Measurements from ENCODE around the gene CST6. TPM values are rescaled to one million over a fixed set of nuclear protein-coding genes. Genes with fewer than 3 reads are reported as not detected.
A peak's percentile ranks its signal among the peaks of the same experiment; 100 is the strongest.

The CST6 gene
- total and polyA plus RNA-seq, 2 of the 13 experiments (the other 11 are each of a cell fraction or from before 2014, with no cell fraction given): not detected

DNA sequence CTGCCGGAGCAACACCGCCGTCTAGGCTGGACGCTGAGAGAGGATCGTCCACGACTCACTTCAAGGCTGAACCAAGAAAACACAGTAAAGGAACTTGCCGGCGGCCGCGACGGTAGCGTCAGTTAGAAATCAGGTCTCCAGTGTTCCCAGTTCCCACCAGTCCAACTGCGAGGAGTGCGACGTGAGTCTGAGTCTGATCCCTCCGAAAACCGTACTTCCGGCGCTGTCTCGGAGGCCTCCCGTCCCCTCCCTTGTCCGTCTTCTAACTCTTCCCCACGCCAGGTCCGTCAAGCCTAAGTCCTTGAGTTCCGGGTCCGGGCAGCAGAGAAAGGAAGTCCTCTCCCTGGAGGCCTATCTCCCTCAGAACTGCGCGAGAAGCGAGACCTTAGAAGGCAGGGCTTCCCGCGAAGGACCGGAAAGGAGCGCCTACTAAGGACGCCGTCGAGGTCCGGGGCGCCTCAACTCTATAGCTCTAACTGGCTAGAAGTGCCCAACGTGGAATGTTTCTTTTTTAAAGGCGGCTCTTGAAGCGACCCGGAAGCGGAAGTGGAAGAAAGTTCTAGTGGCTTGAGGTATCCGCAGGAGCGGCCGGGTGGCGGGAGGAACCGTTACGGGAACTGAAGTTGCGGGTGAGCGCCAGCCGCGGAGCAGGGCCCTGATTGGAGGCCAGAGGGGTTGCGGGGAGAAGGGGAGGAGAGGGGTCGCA, 9.7 kb upstream of the CST6 start, which contains the start of the genes BANF1 and EIF1AD (continued):
- TF ChIP-seq, protein P1, sequence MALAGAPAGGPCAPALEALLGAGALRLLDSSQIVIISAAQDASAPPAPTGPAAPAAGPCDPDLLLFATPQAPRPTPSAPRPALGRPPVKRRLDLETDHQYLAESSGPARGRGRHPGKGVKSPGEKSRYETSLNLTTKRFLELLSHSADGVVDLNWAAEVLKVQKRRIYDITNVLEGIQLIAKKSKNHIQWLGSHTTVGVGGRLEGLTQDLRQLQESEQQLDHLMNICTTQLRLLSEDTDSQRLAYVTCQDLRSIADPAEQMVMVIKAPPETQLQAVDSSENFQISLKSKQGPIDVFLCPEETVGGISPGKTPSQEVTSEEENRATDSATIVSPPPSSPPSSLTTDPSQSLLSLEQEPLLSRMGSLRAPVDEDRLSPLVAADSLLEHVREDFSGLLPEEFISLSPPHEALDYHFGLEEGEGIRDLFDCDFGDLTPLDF (CRISPR knock-in tag; IDR thresholded peaks at IDR 0.05): peak; percentile 55; the same call in 1 of the 2 replicates
- peak; percentile 47; the same call in 1 of the 2 replicates for TF ChIP-seq ZNF841 (CRISPR knock-in tag; IDR thresholded peaks at IDR 0.05; ENCODE audit: borderline replicate concordance)
- no peak for TF ChIP-seq ZMYM2 (CRISPR knock-in tag; IDR thresholded peaks at IDR 0.05)
- TF ChIP-seq NR1H2 (CRISPR knock-in tag; IDR thresholded peaks at IDR 0.05; ENCODE audit: borderline replicate concordance, low read depth): no peak
- TF ChIP-seq, protein P2, sequence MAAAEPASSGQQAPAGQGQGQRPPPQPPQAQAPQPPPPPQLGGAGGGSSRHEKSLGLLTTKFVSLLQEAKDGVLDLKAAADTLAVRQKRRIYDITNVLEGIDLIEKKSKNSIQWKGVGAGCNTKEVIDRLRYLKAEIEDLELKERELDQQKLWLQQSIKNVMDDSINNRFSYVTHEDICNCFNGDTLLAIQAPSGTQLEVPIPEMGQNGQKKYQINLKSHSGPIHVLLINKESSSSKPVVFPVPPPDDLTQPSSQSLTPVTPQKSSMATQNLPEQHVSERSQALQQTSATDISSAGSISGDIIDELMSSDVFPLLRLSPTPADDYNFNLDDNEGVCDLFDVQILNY (CRISPR knock-in tag; conservative IDR thresholded peaks at IDR 0.05): no peak
- TF ChIP-seq NCOR1 (IDR thresholded peaks at IDR 0.05; ENCODE audit: borderline replicate concordance, low read length): peak; percentile 70; the same call in 1 of the 2 replicates
- TF ChIP-seq, protein P3, sequence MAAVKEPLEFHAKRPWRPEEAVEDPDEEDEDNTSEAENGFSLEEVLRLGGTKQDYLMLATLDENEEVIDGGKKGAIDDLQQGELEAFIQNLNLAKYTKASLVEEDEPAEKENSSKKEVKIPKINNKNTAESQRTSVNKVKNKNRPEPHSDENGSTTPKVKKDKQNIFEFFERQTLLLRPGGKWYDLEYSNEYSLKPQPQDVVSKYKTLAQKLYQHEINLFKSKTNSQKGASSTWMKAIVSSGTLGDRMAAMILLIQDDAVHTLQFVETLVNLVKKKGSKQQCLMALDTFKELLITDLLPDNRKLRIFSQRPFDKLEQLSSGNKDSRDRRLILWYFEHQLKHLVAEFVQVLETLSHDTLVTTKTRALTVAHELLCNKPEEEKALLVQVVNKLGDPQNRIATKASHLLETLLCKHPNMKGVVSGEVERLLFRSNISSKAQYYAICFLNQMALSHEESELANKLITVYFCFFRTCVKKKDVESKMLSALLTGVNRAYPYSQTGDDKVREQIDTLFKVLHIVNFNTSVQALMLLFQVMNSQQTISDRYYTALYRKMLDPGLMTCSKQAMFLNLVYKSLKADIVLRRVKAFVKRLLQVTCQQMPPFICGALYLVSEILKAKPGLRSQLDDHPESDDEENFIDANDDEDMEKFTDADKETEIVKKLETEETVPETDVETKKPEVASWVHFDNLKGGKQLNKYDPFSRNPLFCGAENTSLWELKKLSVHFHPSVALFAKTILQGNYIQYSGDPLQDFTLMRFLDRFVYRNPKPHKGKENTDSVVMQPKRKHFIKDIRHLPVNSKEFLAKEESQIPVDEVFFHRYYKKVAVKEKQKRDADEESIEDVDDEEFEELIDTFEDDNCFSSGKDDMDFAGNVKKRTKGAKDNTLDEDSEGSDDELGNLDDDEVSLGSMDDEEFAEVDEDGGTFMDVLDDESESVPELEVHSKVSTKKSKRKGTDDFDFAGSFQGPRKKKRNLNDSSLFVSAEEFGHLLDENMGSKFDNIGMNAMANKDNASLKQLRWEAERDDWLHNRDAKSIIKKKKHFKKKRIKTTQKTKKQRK (IDR thresholded peaks at IDR 0.05; ENCODE audit: low read length): no peak
- no peak for TF ChIP-seq TAF15 (IDR thresholded peaks at IDR 0.05; ENCODE audit: low read depth, low read length, poor library complexity, severe bottlenecking)
- TF ChIP-seq, protein P4, sequence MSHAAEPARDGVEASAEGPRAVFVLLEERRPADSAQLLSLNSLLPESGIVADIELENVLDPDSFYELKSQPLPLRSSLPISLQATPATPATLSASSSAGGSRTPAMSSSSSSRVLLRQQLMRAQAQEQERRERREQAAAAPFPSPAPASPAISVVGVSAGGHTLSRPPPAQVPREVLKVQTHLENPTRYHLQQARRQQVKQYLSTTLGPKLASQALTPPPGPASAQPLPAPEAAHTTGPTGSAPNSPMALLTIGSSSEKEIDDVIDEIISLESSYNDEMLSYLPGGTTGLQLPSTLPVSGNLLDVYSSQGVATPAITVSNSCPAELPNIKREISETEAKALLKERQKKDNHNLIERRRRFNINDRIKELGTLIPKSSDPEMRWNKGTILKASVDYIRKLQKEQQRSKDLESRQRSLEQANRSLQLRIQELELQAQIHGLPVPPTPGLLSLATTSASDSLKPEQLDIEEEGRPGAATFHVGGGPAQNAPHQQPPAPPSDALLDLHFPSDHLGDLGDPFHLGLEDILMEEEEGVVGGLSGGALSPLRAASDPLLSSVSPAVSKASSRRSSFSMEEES (CRISPR knock-in tag; IDR thresholded peaks at IDR 0.05): 0 out of 2 replicates have a peak, but pooled peaks have one; percentile 51
- no peak for TF ChIP-seq NFIC (IDR thresholded peaks at IDR 0.05; ENCODE audit: low read length)
- peak; percentile 64 for TF ChIP-seq SIX1 (CRISPR knock-in tag; IDR thresholded peaks at IDR 0.05; ENCODE audit: borderline replicate concordance)
- peak; percentile 34; the same call in 1 of the 2 replicates for TF ChIP-seq NRL (CRISPR knock-in tag; IDR thresholded peaks at IDR 0.05; ENCODE audit: borderline replicate concordance)
- no peak; the same call in 1 of the 2 replicates for TF ChIP-seq CHD4 (IDR thresholded peaks at IDR 0.05; ENCODE audit: borderline replicate concordance, low read length)
- peak; percentile 59 for TF ChIP-seq MIXL1 (CRISPR knock-in tag; IDR thresholded peaks at IDR 0.05)
- peak; percentile 99 for TF ChIP-seq XRCC5 (optimal IDR thresholded peaks at IDR 0.05; ENCODE audit: low read length)
- TF ChIP-seq ZNF138 (CRISPR knock-in tag; IDR thresholded peaks at IDR 0.05; ENCODE audit: low read depth): peak; percentile 27; the same call in 1 of the 2 replicates
- TF ChIP-seq PHF21A (CRISPR knock-in tag; IDR thresholded peaks at IDR 0.05): peak; percentile 93
- no peak for TF ChIP-seq TCF7L2 (IDR thresholded peaks at IDR 0.05; ENCODE audit: low read depth, low read length)
- no peak for TF ChIP-seq SMC3 (IDR thresholded peaks at IDR 0.05; ENCODE audit: low read length)
- no peak for TF ChIP-seq HNRNPL (IDR thresholded peaks at IDR 0.05; ENCODE audit: low read depth, low read length)
- TF ChIP-seq ZSCAN25 (CRISPR knock-in tag; IDR thresholded peaks at IDR 0.05): peak; percentile 81
- no peak for TF ChIP-seq BORCS8-MEF2B (CRISPR knock-in tag; IDR thresholded peaks at IDR 0.05)
- no peak for TF ChIP-seq ATF7 (IDR thresholded peaks at IDR 0.05)
- peak; percentile 78; the same call in 1 of the 2 replicates for TF ChIP-seq ATF7 (CRISPR knock-in tag; IDR thresholded peaks at IDR 0.05)
- no peak for TF ChIP-seq RFX1 (IDR thresholded peaks at IDR 0.05)

All from HepG2 (cell line).